NK-92 treated with Interleukin-12 subunit alpha and Interleukin-12 subunit beta, amount 100 ng/mL, for 24 hours (cell line): ENCODE results near the gene MACROD2.

Experiments
- DNase-seq: peaks from one replicate; lab custom pipeline; 2025; lab: John Stamatoyannopoulos, UW

MACROD2 gene

DNA sequence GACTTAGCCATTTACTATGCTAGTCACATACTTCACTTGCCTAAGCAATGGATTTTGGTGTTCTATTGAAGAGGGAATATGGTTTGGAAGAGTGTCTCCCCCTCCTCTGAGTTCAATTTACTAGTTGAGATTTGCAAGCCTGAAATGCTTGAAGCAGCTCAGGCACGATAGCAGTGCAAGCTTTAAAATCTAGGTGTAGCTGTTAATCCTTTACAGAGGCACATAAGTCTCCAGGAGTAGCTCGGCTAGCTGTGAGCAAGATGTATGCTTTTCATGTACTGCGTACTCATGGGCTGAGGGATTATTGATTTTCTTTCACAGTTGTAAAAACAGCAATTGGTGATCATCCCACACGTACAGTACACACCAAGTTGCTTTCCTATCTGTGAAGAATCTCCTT lies 341.4 kb downstream of the MACROD2 start:
- DNase-seq: no peak

DNA sequence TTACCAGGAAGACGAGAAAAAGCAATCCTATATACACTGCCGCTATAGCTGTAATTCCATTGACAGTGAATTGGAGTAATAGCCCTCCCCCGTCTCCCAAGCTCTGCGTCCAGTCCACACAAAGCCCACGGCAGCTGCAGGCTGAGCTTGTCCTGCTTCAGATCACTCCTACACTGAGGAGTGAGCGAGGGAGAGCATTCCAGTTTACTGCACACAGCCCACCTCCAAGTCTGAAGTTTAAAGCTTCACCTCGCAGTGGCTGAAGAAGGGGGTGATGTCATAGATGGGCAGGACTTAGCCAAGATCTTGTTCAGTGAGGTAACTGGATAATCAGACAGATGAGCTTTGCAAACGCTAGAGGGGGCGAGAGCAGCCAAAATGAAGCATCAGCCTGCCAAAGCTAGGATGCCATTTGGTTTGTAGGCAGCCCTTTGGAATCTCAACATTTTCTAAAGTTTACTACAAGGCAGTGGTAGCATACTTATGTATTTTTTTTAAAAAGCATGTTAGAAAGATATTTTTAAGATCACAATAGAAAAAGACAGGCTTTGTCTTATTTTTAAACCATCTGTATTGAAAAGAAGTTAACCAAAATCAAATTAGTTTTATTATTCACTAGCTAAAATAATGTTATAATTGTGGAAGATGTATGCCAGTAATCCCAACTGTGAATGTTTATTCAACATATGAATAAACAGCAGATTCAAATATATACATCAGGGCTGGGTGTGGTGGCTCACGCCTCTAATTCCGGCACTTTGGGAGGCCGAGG lies 342.3 kb downstream of the MACROD2 start, which contains the start of gene FLRT3:
FLRT3 (minus strand) TSS at position 213 of the 772 bp plus-strand sequence. CDS start 10,106 bp downstream, outside the sequence.
- DNase-seq: no peak

DNA sequence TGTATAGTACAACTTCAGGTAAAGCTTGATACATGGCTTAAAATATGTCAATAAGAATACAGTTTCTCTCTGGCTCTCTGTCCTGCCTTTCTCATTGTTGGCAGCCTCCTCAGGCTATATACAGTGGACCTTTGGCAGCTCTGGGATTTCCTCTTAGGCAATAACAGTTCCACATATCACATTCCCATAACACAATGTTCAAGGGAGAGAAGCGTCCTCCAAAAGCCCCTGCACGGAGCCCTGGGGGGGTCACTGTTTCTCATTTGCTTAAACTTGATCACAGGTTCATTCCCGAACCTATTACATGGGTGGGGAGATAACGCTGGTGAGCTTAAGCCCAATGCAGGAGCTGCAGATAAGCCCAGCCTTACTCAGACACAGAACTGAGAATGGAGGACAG lies 346.5 kb downstream of the MACROD2 start:
- no peak for DNase-seq

DNA sequence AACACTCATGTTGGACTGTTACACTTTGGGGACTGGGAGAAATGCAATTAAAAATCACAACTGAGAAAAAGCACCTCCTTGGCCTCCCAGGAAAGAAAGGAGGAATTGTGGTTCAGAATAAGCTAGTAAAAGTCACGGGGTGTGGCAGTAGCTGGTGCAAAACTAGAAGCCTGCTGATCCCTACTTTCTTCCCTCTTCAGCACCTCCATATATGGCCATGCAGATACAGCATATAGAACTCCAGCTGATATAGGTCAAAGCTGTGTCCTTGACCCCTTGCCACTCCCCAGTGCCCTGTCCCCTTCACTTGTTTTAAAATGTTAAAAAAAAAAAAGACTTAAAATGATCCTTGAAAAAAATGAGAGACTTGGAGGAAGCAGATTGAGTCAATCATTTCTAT lies 347.6 kb downstream of the MACROD2 start:
- DNase-seq: no peak

DNA sequence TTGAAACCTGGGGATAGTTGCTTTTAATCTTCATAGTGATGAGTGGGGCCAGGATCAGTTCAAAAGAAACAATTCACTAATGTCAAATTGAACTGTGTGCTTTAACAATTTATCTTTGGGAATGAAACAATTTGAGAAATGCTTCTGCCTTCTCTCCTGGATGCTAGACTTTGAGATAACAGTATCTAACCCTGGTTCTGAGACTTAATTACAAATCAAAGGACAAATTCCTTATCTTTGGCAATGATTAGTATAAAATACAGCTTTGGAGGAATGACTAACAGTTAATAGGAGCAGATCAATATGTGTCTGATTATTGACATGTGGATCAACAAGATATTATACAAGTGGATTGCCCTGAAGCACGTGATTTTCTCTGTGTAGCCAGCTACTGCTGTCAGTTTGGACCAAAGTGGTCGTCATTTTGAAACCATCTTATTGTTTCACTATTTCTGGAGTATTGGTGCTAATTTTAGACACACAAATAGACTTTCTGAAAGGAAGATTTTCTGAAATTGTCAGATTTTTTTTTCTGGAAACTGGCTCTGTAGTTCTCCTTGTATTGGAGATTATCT lies 348.3 kb downstream of the MACROD2 start:
- DNase-seq: no peak

DNA sequence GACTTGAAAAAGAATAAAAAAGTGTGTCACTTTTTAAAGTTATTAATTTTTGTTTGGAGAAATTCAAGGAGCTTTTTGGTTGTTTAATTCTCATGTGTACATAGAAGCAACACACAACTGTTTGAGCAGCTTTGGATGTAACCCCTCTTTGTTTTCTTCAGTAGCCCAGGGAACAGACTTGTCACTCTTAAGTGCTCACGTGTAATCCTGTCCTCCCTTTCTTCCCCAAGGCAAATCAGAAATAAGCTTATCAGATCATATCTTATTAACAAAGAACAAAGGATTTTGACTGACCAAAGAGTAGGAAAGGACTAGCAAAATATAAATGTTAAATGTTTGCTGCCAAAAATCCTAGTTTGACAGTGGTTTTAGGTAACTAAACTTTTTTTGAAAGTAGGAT lies 349.4 kb downstream of the MACROD2 start:
- DNase-seq: no peak

DNA sequence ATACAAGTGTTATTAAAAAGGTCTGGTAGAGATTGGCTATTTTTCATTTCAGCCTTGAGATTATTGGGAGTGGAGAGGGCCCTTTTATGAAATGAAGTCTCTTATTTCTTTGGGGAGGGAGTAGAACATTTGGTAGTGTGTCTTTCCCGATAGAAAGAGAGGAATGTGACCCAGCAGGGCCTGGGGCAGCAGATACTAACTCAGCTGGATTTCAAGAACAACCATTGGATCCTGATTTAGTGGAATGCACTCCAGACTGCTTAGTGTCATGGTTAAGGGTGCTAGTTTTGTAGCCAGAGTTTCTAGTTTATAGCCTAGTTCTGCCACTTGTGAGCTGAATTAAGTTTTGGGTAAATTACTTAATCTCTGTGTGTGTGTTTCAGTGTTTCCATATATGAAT lies 360.5 kb downstream of the MACROD2 start:
- no peak for DNase-seq

DNA sequence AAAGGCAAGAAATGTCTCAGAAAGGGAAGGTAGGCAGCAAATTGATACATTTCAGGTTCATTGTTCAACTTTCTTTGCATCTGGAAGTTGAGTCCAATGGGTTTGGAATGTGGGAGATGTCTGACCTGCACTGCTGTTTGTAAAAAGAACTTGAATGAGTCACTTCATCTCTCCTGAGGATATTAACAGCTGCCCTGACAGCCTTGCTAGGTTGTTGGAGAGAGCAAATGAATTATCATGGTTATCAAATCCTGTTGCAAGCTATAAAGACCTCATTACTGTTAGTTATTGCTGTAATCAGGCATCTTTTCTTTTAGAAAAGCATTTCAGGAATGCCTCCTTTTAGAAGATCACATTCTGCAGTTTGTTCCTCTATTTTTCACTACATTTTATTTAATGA lies 365.1 kb downstream of the MACROD2 start:
- DNase-seq: no peak

DNA sequence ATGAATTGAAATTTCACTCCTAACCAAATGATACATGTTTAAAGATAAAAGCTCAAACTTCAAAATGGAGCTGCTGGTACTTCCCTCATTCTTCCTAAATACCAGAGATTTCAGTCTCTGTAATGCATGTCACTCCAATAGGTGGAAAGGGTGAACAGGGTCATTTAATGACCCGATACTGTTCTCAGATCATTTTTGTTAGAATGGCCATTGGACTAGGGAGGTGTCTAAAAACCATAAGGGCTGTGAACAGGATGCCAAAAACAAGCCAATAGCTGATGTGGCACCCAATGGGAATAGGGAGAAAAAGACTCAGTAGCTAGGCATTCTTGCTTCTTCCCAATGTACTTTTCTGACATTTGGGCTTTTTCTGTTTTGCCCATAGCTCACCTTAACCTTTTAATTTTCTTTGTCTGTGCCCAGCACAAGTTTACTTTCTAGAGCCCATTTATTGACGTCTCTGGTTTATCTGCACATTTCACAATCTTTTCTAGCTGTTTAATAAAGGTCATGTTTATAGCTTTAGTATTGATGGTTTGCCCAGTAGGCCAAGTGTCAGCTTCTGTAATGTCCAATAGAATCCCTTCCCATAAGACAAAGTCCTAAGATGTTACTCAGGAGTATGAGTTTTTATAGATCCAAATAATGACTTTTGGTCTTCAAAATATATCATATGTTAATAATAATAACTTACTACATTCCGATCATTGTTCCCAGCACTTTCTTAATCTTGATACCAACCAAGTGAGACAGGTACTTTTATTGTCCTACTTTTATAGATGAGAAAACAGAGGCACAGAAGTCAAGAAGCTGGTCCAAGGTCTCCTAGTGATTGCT lies 366.4 kb downstream of the MACROD2 start:
- no peak for DNase-seq

DNA sequence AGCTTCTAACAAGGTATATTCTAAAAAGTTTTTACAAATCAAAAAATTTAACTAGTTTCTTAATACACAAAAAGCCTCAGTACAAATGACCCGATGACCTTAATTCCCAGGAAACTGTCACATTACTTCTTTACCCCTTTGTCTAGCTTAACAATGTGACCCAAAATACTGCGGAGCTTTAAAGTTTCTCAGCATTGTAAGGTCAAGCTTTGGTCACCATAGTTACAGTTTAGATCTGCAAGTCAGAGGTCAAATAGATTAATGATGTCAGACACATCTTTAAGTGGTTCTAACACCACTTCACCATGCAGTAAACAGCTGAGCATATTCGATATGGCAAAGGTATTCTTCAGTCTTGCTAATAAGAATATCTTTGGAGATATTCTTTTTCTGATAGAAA lies 378.9 kb downstream of the MACROD2 start:
- DNase-seq: no peak

DNA sequence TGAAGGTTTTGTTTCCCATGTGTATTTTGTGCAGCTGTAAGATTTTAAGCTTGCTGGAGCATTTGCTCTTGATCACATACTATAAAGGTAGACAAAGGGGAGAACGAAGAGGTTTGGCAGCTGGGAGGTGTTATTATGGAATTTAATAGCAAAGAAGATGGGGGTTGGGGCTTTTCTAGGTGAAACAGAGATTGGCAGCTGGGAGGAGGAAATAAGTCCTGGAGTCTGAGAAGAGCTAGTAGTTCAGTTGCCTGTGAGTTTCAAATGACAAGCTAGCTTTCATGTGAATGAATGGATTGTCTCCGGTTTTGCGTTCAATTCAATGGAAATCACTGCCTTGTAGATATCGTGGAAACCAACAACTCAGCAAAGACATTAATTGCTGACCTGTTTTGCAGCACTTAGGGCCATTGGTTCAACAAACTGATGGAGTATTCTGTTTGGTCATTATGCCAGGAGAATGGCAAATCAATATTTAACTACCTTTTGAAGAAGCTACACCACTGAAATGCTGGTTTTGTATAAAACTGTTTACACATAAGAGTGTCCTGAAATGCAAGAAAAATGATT lies 380.2 kb downstream of the MACROD2 start:
- DNase-seq: no peak

DNA sequence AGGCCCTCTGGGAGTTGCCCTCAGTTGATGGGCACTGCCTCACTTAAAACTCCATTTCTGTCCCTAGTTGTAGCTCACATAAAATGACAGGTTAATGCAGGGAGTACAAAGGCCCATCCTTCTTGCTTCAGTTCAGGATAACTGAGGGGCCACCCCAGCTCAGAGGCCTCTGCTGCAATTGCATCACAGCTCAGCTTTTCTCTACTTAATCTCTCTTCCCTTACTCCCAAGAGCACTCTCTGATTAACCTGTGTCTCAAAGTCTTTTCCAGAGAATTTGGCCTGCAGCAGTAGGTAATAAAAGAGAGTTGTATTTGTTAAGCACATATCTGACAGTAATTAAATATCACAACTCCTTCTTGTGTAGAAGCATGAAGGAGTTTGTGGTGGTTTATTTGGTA lies 383.0 kb downstream of the MACROD2 start:
- DNase-seq: no peak

DNA sequence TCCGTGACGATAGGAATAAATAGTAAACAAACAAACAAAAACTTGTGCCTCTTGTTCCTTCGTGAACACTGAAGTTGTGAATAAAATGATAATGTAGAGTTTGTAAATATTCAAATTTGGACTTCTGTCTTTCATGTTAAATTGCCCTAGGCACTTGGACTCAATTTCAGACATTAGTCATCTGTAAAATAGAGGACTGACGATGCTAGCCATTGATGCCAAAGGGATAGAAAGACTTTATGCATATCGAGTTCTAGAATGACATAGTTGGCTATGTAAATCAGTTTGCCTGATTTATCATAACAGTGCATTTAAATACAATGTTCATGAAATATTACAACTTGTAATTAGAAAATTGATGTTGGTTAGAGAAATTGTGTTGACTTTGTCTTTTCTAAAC lies 388.0 kb downstream of the MACROD2 start:
- no peak for DNase-seq

DNA sequence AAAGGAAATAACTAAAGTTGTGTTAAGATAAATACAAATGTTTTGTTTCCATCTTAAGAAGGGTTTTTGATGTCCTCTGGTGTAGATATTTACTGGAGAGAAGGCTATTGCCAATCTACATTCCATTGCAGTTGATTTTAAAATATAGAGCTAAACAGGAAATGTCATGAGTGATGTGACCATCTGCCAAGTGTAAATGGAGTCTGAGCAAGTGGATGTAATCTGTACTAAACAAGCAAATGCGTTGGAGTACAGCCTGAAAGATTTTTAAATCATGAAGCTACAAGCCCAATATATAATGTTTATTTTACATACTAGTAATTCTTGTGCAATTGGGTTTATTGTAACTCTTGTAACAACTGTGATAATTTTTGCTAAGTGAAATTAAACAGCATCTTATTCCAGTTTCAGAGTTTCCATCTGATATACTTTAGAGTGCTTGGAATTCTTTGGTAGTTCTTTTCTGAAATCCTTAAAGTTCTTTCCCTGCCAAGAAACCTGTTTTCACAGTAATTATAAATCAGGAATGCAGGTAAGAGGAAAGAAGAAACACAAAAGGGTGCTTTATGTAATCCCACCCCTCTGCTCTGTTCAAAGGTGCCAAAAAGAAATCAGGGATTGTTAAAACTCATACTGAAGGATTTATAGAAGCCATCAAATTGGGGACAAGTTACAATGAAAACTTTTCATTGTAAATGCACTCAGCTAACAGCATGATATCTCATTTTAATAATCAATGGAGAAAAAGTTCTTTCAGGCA lies 389.3 kb downstream of the MACROD2 start:
- no peak for DNase-seq

DNA sequence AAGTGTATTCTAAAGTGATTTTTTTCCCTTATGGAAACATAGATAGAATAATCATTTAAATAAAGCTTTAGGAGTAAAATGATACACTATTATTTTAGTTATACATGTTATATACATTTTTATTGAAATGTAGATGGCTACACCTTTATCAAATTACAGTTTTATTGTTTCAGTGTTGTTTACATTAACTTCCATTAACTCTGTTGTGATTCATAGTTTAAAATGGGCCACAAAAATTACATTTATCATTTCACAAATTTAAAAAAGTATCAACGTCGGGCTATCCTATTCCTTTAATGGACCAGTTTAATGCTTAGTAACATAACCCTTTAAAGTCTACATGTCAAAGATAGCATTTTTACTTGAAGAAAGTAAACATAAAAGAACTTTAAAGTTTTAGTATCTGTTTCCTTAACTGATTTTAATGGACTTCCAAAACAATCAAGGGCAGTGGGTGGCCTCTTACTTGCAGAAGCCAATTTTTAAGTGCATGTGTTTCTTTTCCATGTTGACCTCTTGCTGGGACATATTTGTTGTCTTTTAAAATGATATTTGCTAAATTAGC lies 389.9 kb downstream of the MACROD2 start:
- DNase-seq: no peak

DNA sequence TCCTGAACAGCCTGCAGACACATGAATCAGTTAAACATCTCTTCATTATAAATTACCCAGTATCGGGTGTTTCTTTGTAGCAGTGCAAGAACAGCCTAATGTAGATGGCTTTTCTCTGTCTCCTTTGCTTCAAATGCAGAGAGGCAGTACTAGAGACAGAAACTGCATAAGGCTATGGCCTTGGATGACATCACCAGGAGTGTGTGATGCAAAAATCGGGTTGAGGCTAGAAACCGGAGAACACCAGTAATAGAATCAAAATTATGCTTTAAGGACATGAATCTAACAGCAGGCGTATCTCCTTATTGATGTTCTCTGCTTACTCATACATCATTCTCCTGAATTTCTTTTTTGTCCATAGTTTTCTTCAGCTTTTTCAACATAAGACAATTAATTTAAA lies 391.4 kb downstream of the MACROD2 start:
- no peak for DNase-seq

DNA sequence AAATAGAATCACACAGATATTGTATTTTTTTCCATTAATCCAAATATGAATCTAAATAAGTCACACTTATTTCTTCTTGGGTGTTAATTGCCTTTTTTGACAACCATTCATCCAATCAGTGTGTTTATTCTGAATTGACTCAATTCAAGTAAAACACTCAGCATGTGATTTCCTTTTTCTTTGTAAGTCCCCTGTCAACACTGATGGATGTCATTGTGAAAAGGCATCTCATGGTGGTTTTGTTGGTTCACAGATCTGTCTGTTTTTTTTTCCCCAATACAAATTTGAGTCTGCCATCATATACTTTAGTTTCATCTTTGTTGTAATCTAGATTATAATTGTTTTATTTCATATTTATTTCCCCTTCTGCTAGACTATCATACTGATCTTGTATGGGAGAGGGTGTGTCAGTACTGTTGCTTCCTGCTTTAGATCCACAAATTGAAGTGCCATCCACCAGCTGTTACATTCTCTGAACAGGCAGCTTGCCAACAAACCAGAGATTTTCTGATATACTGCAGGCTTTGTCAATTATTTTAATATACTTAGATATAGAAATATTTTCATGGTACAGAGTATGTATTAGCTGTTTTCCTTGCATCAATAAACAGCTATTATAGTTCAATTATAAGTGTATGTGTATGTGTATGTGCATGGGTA lies 406.3 kb downstream of the MACROD2 start:
- DNase-seq: no peak

DNA sequence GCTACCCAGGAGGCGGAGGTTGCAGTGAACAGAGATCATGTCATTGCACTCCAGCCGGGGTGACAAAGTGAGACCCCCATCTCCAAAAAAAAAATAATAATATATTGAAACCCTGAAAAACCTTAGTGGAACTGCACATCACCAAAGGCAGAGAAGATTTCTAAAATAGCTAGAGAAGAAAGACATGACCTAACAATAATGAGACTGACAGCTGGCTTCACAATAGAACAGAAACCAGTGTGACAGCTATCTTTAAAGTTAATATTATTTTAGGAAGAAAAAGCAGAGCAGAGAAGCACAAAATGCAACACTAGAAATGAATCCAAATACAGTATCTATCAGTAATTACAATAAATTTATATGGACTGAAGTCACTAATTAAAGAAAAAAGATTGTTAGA lies 409.2 kb downstream of the MACROD2 start:
- no peak for DNase-seq

DNA sequence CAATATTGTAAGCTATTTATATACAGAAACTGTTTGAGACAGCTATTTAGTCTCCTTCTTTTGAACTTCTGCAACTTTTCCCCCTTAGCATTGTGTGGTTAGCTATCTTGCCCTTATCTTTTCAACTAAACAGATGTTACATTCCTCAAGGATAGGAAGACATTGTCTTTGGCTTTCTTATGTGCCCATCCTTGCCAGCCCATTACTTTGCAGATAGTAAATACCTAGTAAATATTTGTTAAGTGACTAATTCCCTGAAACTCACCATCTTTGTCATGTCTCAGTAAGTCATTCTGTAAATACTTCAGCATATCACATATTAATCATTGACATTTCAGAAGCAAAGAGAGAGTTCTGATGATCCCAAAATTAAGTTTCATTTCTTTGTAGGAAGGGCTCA lies 411.2 kb downstream of the MACROD2 start:
- no peak for DNase-seq

DNA sequence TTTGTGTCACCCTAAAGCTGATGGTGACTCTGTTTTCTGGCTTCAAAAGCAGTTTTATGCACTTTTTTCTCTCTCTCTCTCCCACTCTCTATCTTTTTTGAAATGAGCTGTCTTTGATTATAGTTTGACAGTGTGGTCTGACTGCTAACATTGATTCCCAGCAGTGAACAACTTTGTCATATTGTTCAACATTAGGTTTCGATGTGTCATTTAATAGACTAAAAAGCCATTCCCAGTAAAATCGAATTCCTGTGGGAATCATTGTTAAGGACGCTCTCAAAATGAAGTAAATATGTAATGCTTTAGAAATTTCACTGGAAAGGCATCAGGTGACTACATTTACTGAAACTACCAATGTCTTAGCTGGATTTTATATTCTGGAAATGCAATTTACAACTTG lies 412.0 kb downstream of the MACROD2 start:
- no peak for DNase-seq
